ENCODE results near the gene NCKAP5. TPM values are rescaled to one million over a fixed set of nuclear protein-coding genes. Genes with fewer than 3 reads are reported as not detected.

Gene NCKAP5
- total and polyA plus RNA-seq, 4 donors, result 2.3 to 20.2 (median 8.1) TPM

DNA sequence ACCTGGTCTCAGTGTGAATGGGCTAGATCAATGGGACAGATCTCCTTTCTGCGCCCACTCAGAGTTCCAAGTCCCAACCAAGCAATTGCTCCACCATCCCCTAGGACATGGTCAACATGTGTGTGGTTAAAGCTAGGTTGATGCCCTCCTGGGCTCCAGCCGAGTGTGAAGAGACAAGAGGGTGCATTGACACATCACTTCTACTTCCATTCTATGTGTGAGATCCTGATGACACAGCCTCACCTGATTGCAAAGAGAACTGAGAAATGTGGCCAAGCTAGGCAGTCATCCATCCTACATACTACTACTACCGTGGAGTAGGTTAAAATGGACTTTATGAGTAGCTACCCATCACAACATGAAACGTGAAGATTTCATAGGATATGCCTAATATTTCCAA lies 106.8 kb downstream of the NCKAP5 start:
- DNase-seq (no peak), ATAC-seq (ENCODE audit: insufficient read depth, low FRiP score) (no peak)
- no peaks in the 10 kb centered on the region for H3K36me3 ChIP-seq (ENCODE audit: control insufficient read depth in 4 of 4, insufficient read depth in 4 of 4, low read length in 4 of 4)
- H3K27ac ChIP-seq (ENCODE audit: low read depth in 1 of 2, low read length in 1 of 2), result no peak overlapping the region
- WGBS, 2 donors, result 80 to 85% methylated on average over 4 of the region's 4 CpGs
- H3K9ac ChIP-seq (ENCODE audit: insufficient read depth in 1 of 2, low read length in 2 of 2), result no peak overlapping the region
- H3K4me3 ChIP-seq, result no peak overlapping the region
- no peaks in the 10 kb centered on the region for H3K9me3 ChIP-seq (ENCODE audit: control insufficient read depth in 4 of 4, insufficient read depth in 3 of 4, low read length in 3 of 4)
- TF ChIP-seq, protein P1, sequence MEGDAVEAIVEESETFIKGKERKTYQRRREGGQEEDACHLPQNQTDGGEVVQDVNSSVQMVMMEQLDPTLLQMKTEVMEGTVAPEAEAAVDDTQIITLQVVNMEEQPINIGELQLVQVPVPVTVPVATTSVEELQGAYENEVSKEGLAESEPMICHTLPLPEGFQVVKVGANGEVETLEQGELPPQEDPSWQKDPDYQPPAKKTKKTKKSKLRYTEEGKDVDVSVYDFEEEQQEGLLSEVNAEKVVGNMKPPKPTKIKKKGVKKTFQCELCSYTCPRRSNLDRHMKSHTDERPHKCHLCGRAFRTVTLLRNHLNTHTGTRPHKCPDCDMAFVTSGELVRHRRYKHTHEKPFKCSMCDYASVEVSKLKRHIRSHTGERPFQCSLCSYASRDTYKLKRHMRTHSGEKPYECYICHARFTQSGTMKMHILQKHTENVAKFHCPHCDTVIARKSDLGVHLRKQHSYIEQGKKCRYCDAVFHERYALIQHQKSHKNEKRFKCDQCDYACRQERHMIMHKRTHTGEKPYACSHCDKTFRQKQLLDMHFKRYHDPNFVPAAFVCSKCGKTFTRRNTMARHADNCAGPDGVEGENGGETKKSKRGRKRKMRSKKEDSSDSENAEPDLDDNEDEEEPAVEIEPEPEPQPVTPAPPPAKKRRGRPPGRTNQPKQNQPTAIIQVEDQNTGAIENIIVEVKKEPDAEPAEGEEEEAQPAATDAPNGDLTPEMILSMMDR (IDR thresholded peaks at IDR 0.05; ENCODE audit: control extremely low read depth, extremely low read depth), result no peak
- no peaks in the 10 kb centered on the region for H3K4me1 ChIP-seq (ENCODE audit: control insufficient read depth in 5 of 5, insufficient read depth in 5 of 5, low read length in 5 of 5)
- H3K27me3 ChIP-seq (ENCODE audit: control insufficient read depth in 3 of 3, insufficient read depth in 3 of 3, low read length in 2 of 3), result no peaks in the 10 kb centered on the region

DNA sequence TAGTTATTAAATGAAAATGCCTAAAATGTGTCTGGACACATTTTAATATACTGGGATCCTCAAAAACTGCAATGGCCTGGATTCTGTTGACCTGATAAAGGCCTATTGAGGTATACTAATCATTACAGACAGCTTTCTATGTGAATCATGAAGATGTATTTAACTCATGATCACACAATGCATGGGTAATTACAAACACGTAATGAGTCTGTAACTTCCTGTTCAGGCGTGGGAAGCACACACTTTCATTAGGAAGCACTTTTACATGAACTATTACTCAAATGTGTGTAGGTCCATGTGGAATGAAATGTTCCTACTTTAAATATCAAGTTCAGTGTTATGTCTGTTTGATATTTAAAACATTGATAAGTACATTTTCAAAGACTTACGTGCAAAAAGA lies 108.7 kb downstream of the NCKAP5 start:
- no peak overlapping the region for H3K9ac ChIP-seq (ENCODE audit: insufficient read depth in 1 of 2, low read length in 2 of 2)
- no peaks in the 10 kb centered on the region for H3K27me3 ChIP-seq (ENCODE audit: control insufficient read depth in 3 of 3, insufficient read depth in 3 of 3, low read length in 2 of 3)
- no peaks in the 10 kb centered on the region for H3K36me3 ChIP-seq (ENCODE audit: control insufficient read depth in 4 of 4, insufficient read depth in 4 of 4, low read length in 4 of 4)
- H3K4me1 ChIP-seq (ENCODE audit: control insufficient read depth in 5 of 5, insufficient read depth in 5 of 5, low read length in 5 of 5), result no peaks in the 10 kb centered on the region
- no peak overlapping the region for H3K4me3 ChIP-seq
- 79 to 86% methylated on average over 3 of the region's 3 CpGs for WGBS, 2 donors
- peaks cover 0 to 2% (median 0%) of the 10 kb centered on the region in 4 donors for H3K9me3 ChIP-seq (ENCODE audit: control insufficient read depth in 4 of 4, insufficient read depth in 3 of 4, low read length in 3 of 4)
- TF ChIP-seq, protein P1 (IDR thresholded peaks at IDR 0.05; ENCODE audit: control extremely low read depth, extremely low read depth), result no peak
- ATAC-seq (ENCODE audit: insufficient read depth, low FRiP score), result no peak
- no peak for DNase-seq
- no peak overlapping the region for H3K27ac ChIP-seq (ENCODE audit: low read depth in 1 of 2, low read length in 1 of 2)

DNA sequence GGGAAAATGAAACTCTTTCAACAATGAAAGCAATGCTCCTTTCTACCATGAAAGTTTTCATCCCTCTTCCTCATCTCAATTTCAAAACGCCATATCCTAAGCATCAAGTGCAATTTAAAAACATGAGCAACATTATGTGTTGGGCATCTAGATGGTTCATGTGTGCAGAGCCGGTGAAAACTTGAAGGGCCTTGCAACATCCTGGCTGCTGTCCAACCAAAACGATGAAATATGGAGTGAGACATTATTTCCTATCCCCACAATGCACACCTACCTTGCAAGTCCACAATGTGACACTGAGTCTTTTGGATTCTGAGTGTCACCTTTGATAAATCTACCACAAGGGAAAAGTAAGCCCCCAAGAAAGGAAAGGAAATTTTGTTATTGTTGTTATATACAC lies 110.0 kb downstream of the NCKAP5 start:
- WGBS, 2 donors, result 57 to 64% methylated on average over 3 of the region's 3 CpGs
- H3K27ac ChIP-seq (ENCODE audit: low read depth in 1 of 2, low read length in 1 of 2), result no peak overlapping the region
- peaks cover 0 to 2% (median 0%) of the 10 kb centered on the region in 4 donors for H3K9me3 ChIP-seq (ENCODE audit: control insufficient read depth in 4 of 4, insufficient read depth in 3 of 4, low read length in 3 of 4)
- DNase-seq (peak in 1 of 3 donors; percentile 14), ATAC-seq (ENCODE audit: insufficient read depth, low FRiP score) (no peak)
- no peaks in the 10 kb centered on the region for H3K36me3 ChIP-seq (ENCODE audit: control insufficient read depth in 4 of 4, insufficient read depth in 4 of 4, low read length in 4 of 4)
- no peaks in the 10 kb centered on the region for H3K4me1 ChIP-seq (ENCODE audit: control insufficient read depth in 5 of 5, insufficient read depth in 5 of 5, low read length in 5 of 5)
- H3K4me3 ChIP-seq, result no peak overlapping the region
- TF ChIP-seq, protein P1 (IDR thresholded peaks at IDR 0.05; ENCODE audit: control extremely low read depth, extremely low read depth), result no peak
- H3K9ac ChIP-seq (ENCODE audit: insufficient read depth in 1 of 2, low read length in 2 of 2), result no peak overlapping the region
- no peaks in the 10 kb centered on the region for H3K27me3 ChIP-seq (ENCODE audit: control insufficient read depth in 3 of 3, insufficient read depth in 3 of 3, low read length in 2 of 3)

DNA sequence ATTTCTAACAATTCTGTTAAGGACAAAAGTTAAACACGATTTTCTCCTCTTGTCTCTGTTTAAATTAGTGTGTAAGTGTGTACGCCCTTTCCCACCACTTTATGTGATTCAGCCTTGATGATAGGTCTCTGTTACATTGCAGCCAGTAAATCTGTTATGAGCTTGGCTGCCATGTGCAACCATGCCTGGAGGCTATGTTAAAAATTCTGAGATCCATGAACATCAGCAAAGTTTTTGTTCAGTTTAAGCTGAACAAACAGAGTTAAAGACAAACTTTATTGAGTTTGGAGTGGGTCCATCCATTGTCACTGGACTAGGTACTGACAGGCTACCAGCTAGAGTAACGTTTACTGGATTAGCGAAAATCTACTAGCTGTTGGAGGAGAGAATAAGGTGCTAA lies 110.4 kb downstream of the NCKAP5 start:
- TF ChIP-seq, protein P1 (IDR thresholded peaks at IDR 0.05; ENCODE audit: control extremely low read depth, extremely low read depth), result no peak
- H3K27ac ChIP-seq (ENCODE audit: low read depth in 1 of 2, low read length in 1 of 2), result no peak overlapping the region
- peaks cover 0 to 2% (median 0%) of the 10 kb centered on the region in 4 donors for H3K9me3 ChIP-seq (ENCODE audit: control insufficient read depth in 4 of 4, insufficient read depth in 3 of 4, low read length in 3 of 4)
- H3K9ac ChIP-seq (ENCODE audit: insufficient read depth in 1 of 2, low read length in 2 of 2), result no peak overlapping the region
- no peak for DNase-seq
- H3K4me1 ChIP-seq (ENCODE audit: control insufficient read depth in 5 of 5, insufficient read depth in 5 of 5, low read length in 5 of 5), result no peaks in the 10 kb centered on the region
- ATAC-seq (ENCODE audit: insufficient read depth, low FRiP score), result no peak
- H3K4me3 ChIP-seq, result no peak overlapping the region
- no peaks in the 10 kb centered on the region for H3K27me3 ChIP-seq (ENCODE audit: control insufficient read depth in 3 of 3, insufficient read depth in 3 of 3, low read length in 2 of 3)
- H3K36me3 ChIP-seq (ENCODE audit: control insufficient read depth in 4 of 4, insufficient read depth in 4 of 4, low read length in 4 of 4), result no peaks in the 10 kb centered on the region
- 85 to 86% methylated on average over 4 of the region's 4 CpGs for WGBS, 2 donors

Data from lung (tissue), 12 donors.